NB4 (cell line): ENCODE measurements around the gene TECPR1.

Source experiments
- DNase-seq: peaks from one replicate; pipeline ENCODE4 v3.0.0; 2010; ENCODE audit warnings: low read depth
- H3K4me3 ChIP-seq: one replicate; pipeline ENCODE4 v1.5.1; 2011; ENCODE audit warnings: mild to moderate bottlenecking, low read depth, low read length, moderate library complexity
- MYC ChIP-seq: IDR thresholded peaks from 2 replicates; pipeline ENCODE4 v1.6.1; 2011; ENCODE audit warnings: low read depth, low read length
- POLR2A ChIP-seq: IDR thresholded peaks from 2 replicates; pipeline ENCODE4 v1.6.1; 2011; ENCODE audit warnings: mild to moderate bottlenecking; ENCODE audit not compliant: insufficient read length; ENCODE audit errors: extremely low read depth
- TF ChIP-seq, protein P1 (sequence below): IDR thresholded peaks from 2 replicates; pipeline ENCODE4 v1.6.1; 2011; ENCODE audit warnings: low read depth, low read length
- TF ChIP-seq, protein P2 (sequence below): IDR thresholded peaks from one replicate; pipeline ENCODE4 v1.5.1; 2012; ENCODE audit warnings: low read depth, low read length

TECPR1 gene

GRCh38 chr7:98288064-98288823, 36.2 kb upstream of the TECPR1 start:
- H3K4me3 ChIP-seq: no peak overlapping the region
- no peak for DNase-seq
- TF ChIP-seq POLR2A: no peak
- TF ChIP-seq, protein P1, sequence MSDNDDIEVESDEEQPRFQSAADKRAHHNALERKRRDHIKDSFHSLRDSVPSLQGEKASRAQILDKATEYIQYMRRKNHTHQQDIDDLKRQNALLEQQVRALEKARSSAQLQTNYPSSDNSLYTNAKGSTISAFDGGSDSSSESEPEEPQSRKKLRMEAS: no peak
- no peak for TF ChIP-seq MYC
- TF ChIP-seq, protein P2, sequence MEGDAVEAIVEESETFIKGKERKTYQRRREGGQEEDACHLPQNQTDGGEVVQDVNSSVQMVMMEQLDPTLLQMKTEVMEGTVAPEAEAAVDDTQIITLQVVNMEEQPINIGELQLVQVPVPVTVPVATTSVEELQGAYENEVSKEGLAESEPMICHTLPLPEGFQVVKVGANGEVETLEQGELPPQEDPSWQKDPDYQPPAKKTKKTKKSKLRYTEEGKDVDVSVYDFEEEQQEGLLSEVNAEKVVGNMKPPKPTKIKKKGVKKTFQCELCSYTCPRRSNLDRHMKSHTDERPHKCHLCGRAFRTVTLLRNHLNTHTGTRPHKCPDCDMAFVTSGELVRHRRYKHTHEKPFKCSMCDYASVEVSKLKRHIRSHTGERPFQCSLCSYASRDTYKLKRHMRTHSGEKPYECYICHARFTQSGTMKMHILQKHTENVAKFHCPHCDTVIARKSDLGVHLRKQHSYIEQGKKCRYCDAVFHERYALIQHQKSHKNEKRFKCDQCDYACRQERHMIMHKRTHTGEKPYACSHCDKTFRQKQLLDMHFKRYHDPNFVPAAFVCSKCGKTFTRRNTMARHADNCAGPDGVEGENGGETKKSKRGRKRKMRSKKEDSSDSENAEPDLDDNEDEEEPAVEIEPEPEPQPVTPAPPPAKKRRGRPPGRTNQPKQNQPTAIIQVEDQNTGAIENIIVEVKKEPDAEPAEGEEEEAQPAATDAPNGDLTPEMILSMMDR: no peak

DNA sequence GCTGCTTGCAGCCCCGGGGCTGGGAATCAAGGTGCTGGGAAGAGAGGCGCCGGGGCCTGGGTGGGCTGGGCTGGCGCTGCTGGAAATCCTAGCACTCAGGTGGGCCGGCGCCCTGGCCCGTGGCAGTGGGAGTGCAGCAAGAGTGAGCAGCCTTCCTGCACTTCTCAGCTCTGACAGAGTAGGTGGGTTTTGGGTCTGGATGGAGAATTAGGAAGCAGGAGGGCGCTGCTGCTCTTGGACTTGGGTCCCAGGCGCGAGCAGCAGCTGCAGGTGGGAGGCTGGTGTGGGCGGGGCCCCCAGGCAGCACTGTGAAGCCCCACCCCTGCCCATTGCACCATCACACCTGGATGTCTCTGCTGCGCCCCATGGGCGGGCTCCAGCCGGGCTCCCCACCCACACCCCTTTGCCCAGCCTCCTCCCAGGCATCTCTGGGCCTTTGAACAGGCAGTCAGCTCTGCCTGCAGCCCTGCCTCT, 35.5 kb upstream of the TECPR1 start:
- TF ChIP-seq, protein P1: no peak
- TF ChIP-seq MYC: no peak
- TF ChIP-seq, protein P2: no peak
- no peak for TF ChIP-seq POLR2A
- H3K4me3 ChIP-seq: no peak overlapping the region
- no peak for DNase-seq

GRCh38 chr7:98286701-98287485, 34.9 kb upstream of the TECPR1 start:
- TF ChIP-seq POLR2A (no peak), MYC (no peak)
- TF ChIP-seq, protein P1: no peak
- TF ChIP-seq, protein P2: no peak
- no peak overlapping the region for H3K4me3 ChIP-seq
- no peak for DNase-seq

DNA sequence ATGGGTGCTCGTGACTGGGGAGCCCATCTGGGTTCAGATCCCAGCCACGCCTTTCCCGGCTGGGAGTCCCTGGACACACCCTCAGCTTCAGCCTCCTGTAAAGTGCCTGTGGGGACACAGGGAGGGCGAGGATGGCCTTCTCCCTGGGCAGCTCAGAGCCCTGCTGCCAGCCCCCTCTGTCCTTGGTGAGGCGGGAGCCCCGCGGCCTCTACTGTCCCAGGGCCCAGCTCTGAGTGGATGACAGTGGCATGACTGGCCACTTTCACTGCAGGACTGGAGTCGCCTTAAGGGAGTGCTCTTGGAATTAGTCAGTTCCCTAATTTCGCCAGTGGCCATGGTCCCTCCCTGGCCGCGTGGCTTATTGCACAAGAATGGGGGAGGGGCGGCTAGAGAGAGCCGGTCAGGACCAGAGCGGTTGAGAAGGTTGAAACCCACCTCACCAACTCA, 34.1 kb upstream of the TECPR1 start:
- H3K4me3 ChIP-seq: no peak overlapping the region
- TF ChIP-seq, protein P1: no peak
- TF ChIP-seq MYC (no peak), POLR2A (no peak)
- TF ChIP-seq, protein P2: no peak
- DNase-seq: peak; percentile 70

DNA sequence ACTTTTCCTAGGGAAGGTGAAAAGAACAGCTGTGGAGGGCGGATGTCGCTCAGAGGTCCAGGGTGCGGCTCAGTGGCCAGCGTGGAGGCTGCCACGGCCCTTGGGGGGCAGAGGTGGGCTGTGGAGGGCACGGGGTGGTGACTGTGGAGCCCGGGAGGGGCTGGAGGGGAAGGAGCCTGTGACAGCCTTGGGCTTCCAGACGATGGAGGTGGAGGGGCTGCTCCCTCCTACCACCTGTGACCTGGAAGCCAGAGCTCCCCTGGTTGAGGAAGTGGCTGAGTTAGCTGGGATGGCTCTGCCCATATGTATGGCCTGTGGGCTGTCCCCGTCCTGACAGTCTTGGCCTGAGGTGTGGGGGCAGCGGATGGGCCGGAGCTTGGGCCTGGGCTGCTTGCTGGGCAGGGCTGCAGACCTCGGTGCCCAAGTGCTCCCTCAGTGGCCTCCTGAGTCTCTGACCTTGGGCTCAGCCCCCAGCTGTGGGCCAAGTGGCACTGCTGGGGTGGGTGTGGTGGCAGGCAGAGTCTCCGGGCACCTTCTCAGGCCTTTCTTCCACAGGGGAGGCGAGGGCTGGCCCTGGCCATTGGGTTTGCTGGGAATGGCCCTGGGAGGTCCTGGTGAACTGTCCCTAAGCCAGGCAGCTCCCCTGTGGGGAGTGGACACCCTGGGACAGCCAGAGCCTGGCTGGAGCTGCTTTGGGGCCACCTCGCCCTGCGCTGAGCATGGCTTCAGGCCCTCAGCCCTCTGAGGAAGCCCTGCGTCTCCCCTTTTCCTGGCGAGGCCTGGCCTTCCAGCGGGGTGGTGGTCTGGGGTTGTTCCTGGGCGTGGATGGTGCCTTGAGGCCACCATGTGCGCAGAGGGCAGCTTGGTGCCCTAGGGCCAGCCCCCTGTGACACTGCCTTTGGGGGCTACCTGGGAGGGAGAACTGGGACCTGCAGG, 33.4 kb upstream of the TECPR1 start:
- no peak for TF ChIP-seq MYC
- TF ChIP-seq, protein P1: no peak
- no peak for DNase-seq
- H3K4me3 ChIP-seq: no peak overlapping the region
